Mononuclear cell (primary cell): ENCODE results near the gene DDX42. TPM values are rescaled to one million over a fixed set of nuclear protein-coding genes. Genes with fewer than 3 reads are reported as not detected.
"Not testable (repeated sequence)": the region's sequence is repeated elsewhere in the genome, so short reads cannot be mapped to it uniquely, and the experiment has no call there.

ENCODE experiments used
- H3K27me3 ChIP-seq: 2 replicates; pipeline ENCODE4 v1.6.0; 2011; ENCODE audit warnings: low read length, control low read depth; ENCODE audit not compliant: insufficient read depth
- H3K4me1 ChIP-seq: 2 replicates; pipeline ENCODE4 v1.5.1; 2011; ENCODE audit warnings: mild to moderate bottlenecking, low read length, control low read depth; ENCODE audit not compliant: insufficient read depth
- H3K4me3 ChIP-seq: 2 replicates; pipeline ENCODE4 v1.5.1; 2011; ENCODE audit warnings: mild to moderate bottlenecking, low read length, moderate library complexity
- H3K9me3 ChIP-seq: 2 replicates; pipeline ENCODE4 v1.5.1; 2011; ENCODE audit warnings: low read depth, mild to moderate bottlenecking, control low read depth, low read length
- total RNA-seq: library from RNA; depleted of rRNA; stranded (reverse); fragments of >200 nt; gene quantifications from one replicate; pipeline ENCODE4 v1.2.3, GENCODE V29; 2012

The DDX42 gene
- total RNA-seq, 1 donor, result 112 TPM

DNA sequence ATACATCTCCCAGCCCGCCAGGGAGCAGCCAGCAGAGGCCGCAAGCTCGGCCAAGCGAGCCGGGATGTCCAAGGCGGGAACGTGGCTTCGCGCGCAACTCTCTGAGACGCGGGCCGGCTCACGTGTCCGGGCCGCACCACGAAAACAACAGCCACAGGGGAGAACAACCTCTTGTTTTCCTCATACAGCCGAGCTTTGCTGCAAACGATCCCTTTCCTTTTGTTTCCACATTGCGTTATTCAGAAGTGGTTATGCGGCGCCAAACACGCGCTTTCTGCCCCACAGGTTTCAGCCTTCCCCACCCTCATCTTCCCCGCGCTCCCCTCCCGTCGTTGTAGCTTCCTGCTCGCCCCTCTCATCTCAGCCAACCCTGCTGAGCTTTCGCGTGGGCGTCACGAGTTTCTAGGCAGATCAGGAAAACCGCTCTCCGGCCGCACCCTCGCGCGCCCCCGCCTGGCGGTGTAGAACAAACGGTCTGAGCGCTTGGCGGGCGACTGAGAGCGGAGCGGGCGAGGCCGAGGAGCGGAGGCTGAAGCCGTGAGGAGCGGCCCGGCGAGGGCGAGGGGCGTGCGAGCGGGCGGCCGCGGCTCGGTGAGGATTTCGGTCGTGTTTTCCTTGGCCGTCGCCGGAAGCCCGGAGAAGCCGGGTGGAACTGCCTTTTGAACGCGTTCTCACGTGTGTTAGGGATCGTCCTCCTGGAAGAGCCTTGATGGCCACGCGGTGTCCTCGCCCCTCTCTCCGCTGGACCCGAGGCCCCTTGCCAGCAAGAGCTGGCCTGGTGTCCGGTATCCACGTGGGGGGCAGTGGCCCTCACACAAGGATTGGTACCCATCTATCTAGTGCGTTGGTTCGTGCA lies 75.1 kb downstream of the DDX42 start:
- Histone ChIP-seq H3K9me3 (no peaks in the 10 kb centered on the region), H3K4me1 (peaks cover 11% of the 10 kb centered on the region), H3K4me3 (no peak overlapping the region), H3K27me3 (no peaks in the 10 kb centered on the region)

DNA sequence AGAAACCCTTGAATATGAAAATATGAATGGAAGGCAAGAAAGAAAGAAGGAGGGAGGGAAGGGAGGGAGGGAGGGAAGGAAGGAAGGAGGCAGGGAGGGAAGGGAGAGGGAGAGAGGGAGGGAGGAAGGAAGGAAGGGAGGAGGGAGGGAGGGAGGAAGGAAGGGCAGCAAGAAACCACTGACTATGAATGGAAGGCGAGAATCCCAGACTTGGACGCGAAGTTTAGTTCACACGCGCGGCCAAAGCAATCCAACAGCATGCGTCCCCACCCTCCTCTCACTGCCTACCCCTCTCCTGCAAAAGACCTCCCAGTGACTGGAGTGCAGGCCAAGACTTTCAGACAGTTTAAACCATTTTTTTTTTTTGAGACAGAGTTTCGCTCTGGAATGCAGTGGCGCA lies 76.4 kb downstream of the DDX42 start:
- Histone ChIP-seq H3K4me3 (no peak overlapping the region), H3K4me1 (peaks cover 8% of the 10 kb centered on the region), H3K27me3 (no peaks in the 10 kb centered on the region), H3K9me3 (no peaks in the 10 kb centered on the region)

DNA sequence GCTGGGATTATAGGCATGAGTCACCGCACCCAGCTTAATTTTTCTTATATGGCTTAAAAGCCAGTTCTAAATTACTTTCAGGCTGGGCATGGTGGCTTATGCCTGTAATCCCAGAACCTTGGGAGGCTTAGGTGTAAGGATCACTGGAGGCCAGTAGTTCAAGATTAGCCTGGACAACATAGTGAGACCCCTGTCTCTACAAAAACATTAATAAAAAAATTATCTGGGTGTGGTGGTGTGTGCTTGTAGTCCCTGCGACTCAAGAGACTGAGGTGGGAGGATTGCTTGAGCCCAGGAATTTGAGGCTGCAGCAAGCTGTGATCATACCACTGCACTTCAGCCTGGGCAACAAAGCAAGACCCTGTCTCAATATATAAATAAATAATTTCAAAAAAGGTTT lies 79.3 kb downstream of the DDX42 start:
- Histone ChIP-seq H3K4me3 (no peak overlapping the region), H3K4me1 (peaks cover 7% of the 10 kb centered on the region), H3K27me3 (no peaks in the 10 kb centered on the region), H3K9me3 (no peaks in the 10 kb centered on the region)

DNA sequence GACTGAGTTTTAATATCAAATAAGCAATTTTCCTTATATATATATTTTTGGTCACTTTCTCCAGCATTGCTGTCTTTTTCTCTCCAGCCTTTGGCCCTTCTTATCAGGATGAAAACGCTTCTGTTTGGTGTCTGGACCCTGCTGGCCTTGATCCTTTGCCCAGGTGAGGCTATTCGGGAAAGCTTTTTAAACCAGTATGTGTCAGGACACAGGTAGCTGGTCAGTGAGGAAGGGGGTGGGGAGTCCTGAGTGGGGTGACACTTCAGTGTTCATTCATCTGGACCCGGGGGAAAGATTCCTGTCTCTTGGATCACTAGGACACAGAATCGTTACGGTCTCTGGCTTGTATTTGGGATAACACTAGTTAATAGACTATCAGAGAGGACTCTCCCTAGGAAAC lies 80.7 kb downstream of the DDX42 start:
- H3K27me3 ChIP-seq, result no peaks in the 10 kb centered on the region
- H3K9me3 ChIP-seq, result no peaks in the 10 kb centered on the region
- no peak overlapping the region for H3K4me3 ChIP-seq
- H3K4me1 ChIP-seq, result no peaks in the 10 kb centered on the region

DNA sequence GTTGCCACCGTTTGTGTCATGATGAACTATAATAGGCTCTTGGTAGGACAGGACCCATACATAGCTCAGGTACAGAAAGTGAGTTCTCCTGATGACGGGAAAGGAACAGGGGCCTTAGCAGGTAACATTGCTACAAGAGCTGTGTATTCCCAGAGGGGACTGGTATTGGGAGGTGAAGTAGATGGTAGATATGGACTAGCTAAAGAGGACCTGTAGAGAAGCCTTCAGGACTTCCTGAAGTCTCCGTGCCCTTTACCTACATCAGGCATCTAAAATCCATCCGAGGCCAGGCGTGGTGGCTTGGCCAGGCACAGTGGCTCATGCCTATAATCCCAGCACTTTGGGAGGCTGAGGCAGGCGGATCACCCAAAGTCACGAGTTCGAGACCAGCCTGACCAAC lies 81.2 kb downstream of the DDX42 start:
- H3K9me3 ChIP-seq, result no peaks in the 10 kb centered on the region
- H3K4me3 ChIP-seq, result no peak overlapping the region
- no peaks in the 10 kb centered on the region for H3K4me1 ChIP-seq

DNA sequence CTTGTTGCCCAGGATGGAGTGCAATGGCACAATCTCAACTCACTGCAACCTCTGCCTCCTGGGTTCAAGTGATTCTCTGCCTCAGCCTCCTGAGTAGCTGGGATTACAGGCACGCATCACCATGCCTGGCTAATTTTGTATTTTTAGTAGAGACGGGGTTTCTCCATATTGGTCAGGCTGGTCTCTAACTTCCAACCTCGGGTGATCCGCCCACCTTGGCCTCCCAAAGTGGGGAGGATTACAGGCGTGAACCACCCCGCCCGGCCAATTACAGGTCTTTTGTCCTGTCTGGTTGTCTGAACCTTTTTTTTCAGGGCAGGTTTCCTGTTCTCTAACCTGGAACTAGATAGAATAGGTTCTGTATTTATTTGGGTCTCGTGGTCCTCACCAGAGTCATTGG lies 82.5 kb downstream of the DDX42 start:
- H3K4me3 ChIP-seq, H3K9me3 ChIP-seq, H3K4me1 ChIP-seq, H3K27me3 ChIP-seq: not testable (repeated sequence)

More for the DNA sequence above, 81.2 kb downstream of the DDX42 start:
- H3K27me3 ChIP-seq, result no peaks in the 10 kb centered on the region

DNA sequence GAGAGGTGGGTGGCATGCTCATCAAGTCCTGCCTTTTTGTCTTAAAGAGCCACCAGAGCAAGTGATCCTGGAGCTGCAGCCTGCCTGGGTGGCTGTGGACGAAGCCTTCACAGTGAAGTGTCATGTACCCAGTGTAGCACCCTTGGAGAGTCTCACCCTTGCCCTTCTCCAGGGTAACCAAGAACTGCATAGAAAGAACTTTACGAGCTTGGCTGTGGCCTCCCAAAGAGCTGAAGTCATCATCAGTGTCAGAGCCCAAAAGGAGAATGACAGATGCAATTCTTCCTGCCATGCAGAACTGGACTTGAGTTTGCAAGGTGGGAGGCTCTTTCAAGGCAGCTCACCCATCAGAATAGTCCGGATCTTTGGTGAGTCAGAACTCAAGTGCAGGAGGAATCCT lies 85.3 kb downstream of the DDX42 start:
- no peaks in the 10 kb centered on the region for H3K4me1 ChIP-seq
- no peaks in the 10 kb centered on the region for H3K27me3 ChIP-seq
- H3K4me3 ChIP-seq, result no peak overlapping the region
- no peaks in the 10 kb centered on the region for H3K9me3 ChIP-seq

DNA sequence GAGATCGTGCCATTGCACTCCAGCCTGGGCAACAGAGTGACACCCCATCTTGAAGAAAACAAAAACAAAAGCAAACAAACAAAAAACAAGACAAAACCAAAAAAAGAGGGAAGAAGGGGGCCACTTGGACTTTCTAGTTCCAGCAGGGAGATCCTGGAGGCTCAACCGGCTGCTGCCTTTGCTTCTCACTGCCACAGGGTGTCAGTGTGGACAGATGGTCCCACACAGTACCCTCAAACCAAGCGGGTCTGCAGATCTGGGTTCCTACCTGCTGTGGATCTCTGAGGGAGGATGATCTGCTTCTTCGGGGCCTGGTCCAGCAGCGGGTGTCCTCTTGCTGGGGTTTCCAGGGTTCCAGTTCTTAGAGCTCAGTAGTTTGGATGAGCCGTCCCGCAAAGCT lies 92.7 kb downstream of the DDX42 start:
- H3K4me3 ChIP-seq, H3K9me3 ChIP-seq, H3K4me1 ChIP-seq, H3K27me3 ChIP-seq: not testable (repeated sequence)

Other genes with a start within 250 kb of the DDX42 start
- gene DCAF7, start 223.7 kb upstream of the DDX42 start, total RNA-seq, result 5.4 TPM
- gene TACO1, start 173.3 kb upstream of the DDX42 start, total RNA-seq, result 15.3 TPM
- 120 TPM for gene MAP3K3, start 151.8 kb upstream of the DDX42 start, total RNA-seq
- gene LIMD2, start 74.0 kb upstream of the DDX42 start, total RNA-seq, result 274 TPM
- gene STRADA, start 32.4 kb upstream of the DDX42 start, total RNA-seq, result 37.7 TPM
- 38.9 TPM for gene CCDC47, start 573 bp upstream of the DDX42 start, total RNA-seq
- gene PSMC5, start 53.3 kb downstream of the DDX42 start, total RNA-seq, result 15.3 TPM
- gene FTSJ3, start 53.5 kb downstream of the DDX42 start, total RNA-seq, result 13.2 TPM
- gene SMARCD2, start 68.5 kb downstream of the DDX42 start, total RNA-seq, result 56.0 TPM
- gene CSH2, start 99.5 kb downstream of the DDX42 start, total RNA-seq, result 0.10 TPM
- gene GH2, start 107.8 kb downstream of the DDX42 start, total RNA-seq, result not detected
- gene CSH1, start 122.4 kb downstream of the DDX42 start, total RNA-seq, result not detected
- gene CSHL1, start 137.1 kb downstream of the DDX42 start, total RNA-seq, result not detected
- not detected for gene GH1, start 144.7 kb downstream of the DDX42 start, total RNA-seq
- gene CD79B, start 158.2 kb downstream of the DDX42 start, total RNA-seq, result 26.0 TPM
- under 0.01 TPM for gene SCN4A, start 198.7 kb downstream of the DDX42 start, total RNA-seq
- 0.21 TPM for gene PRR29, start 224.2 kb downstream of the DDX42 start, total RNA-seq
- 40.1 TPM for gene ICAM2, start 246.5 kb downstream of the DDX42 start, total RNA-seq